ENCODE data around the gene CD44. TPM values are rescaled to one million over a fixed set of nuclear protein-coding genes. Genes with fewer than 3 reads are reported as not detected.

The CD44 gene
- total and polyA plus RNA-seq, 5 donors from 2014 or later: 441 to 1,181 (median 497) TPM

DNA sequence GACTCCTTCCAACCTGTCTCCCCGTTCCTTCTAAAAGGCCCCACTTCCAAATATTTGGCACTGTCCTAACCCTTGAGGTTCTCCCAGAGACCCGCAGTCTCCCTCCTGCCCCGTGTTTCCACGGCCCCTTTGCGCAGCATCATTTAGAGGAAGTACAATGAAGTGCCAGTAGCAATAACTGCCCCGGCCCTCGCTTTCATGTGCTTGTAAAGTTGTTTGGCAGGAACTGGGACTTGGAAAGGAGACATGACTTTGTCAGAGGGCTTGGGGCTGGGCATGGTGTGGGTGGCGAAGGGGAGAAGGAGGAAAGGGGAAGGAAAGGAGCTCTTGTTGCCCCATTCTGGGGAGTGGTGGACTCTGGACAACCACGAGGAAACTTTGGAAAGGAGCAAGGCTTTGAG is 2.6 kb downstream of the CD44 start:
- Mint-ChIP-seq H3K4me1 (peaks cover 23 to 74% (median 55%) of the 10 kb centered on the region in 4 donors), H3K36me3 (peaks cover 43% of the 10 kb centered on the region)

DNA sequence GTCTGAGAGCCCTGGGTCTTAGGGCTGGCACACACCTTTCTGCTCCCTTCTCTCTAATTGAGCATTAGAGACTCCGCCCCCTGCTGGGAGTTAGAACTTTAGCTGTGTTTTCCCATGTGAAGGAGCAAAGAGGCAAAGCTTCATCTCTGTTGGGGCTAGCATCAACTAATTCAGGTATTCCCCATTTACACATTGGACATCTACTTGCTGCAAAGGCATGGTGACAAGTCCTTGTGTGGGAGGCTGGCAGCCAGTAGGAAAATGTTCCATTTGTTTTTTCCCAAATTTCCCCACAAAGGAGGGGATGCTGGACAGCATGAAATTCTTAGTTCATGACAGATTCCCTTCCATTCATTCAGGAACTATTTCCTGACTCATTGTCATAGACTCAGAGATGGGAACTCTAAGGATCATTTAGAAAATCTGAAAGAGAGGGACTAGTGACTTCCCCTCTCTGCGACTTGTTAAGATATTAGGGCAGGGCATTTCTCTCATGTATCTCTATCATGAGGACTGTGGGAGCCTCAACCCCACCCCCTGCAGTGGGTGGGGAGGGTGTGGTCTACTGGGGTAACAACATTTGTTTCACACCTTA is 3.6 kb downstream of the CD44 start:
- Mint-ChIP-seq H3K4me1 (peaks cover 18 to 78% (median 57%) of the 10 kb centered on the region in 4 donors), H3K4me3 (peak overlapping the region; percentile 94 to 99 (median 96)), H3K27me3 (no peaks in the 10 kb centered on the region), H3K9me3 (peaks cover 0 to 3% (median 0%) of the 10 kb centered on the region in 7 donors), H3K36me3 (peaks cover 49% of the 10 kb centered on the region), H3K27ac (peak overlapping the region; percentile 90 to 100 (median 99))
- H3K27me3 ChIP-seq (ENCODE audit: control insufficient read depth, insufficient read depth, low read length): no peaks in the 10 kb centered on the region
- peak overlapping the region; percentile 91 for H3K27ac ChIP-seq (ENCODE audit: insufficient read depth, low read length, poor library complexity, severe bottlenecking)
- H3K36me3 ChIP-seq (ENCODE audit: control insufficient read depth, insufficient read depth, low read length): peaks cover 15% of the 10 kb centered on the region
- no peaks in the 10 kb centered on the region for H3K9me3 ChIP-seq (ENCODE audit: control insufficient read depth in 2 of 2, low read length in 2 of 2)
- H3K4me1 ChIP-seq (ENCODE audit: control insufficient read depth, insufficient read depth, low read length, poor library complexity, severe bottlenecking): peaks cover 78% of the 10 kb centered on the region
- peak overlapping the region; percentile 100 for H3K4me3 ChIP-seq (ENCODE audit: low read depth, low read length)
- peak in 1 of 3 donors; percentile 78 for DNase-seq
- no peak for ATAC-seq (ENCODE audit: low read depth in 2 of 2)

More for the DNA sequence above, 2.6 kb downstream of the CD44 start:
- DNase-seq (peak in 1 of 3 donors; percentile 61), ATAC-seq (ENCODE audit: low read depth in 2 of 2) (no peak)
- peaks cover 10% of the 10 kb centered on the region for H3K36me3 ChIP-seq (ENCODE audit: control insufficient read depth, insufficient read depth, low read length)
- H3K9me3 ChIP-seq (ENCODE audit: control insufficient read depth in 2 of 2, low read length in 2 of 2): no peaks in the 10 kb centered on the region
- H3K27me3 ChIP-seq (ENCODE audit: control insufficient read depth, insufficient read depth, low read length): no peaks in the 10 kb centered on the region
- Mint-ChIP-seq H3K27me3 (no peaks in the 10 kb centered on the region), H3K4me3 (peak overlapping the region; percentile 94 to 99 (median 96)), H3K9me3 (peaks cover 0 to 3% (median 0%) of the 10 kb centered on the region in 7 donors), H3K27ac (peak overlapping the region; percentile 99 to 100 (median 99))
- H3K4me3 ChIP-seq (ENCODE audit: low read depth, low read length): peak overlapping the region; percentile 100
- H3K4me1 ChIP-seq (ENCODE audit: control insufficient read depth, insufficient read depth, low read length, poor library complexity, severe bottlenecking): peaks cover 73% of the 10 kb centered on the region
- peak overlapping the region; percentile 91 for H3K27ac ChIP-seq (ENCODE audit: insufficient read depth, low read length, poor library complexity, severe bottlenecking)

DNA sequence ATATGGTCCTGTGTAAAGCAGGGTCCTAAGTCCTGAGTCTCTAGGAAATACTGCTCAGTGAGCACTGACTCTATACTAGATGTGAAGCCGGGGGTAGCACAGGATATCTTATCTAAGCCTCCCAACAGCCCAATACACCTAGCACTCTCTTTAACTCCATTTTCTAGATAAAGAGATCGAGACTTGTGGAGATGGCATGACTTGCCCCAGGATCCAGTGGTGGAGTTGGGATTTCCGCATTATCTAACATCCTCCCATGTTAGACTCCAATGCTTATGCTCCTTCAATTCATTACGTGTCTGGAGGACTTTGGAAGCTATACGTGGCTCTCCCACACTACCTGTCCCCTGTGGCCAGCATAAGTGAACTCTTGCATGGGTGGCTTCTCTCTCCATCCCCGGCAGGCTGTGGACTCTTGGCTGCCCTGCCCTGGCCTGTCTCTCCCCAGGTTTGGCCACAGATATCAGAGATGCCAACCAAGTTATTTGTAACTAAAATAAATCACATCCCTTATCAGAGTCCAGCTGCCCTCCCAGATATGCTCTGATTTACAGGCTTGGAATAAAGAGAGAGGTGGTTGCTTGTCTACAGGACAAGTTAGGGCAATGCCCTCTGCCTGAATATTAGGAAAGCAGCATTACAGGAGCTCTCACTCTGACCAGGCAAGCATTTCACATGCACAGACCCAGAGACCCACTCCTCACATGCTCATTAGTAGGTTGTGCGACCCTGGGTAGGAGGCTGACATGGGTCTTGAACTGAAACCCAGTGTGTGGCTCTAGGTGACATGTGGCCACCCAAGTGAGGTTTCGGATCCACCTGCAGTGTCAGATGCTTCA is 4.5 kb downstream of the CD44 start:
- H3K27ac Mint-ChIP-seq: peak overlapping the region; percentile 93 to 100 (median 97)
- peaks cover 55% of the 10 kb centered on the region for H3K36me3 Mint-ChIP-seq
- H3K9me3 Mint-ChIP-seq: no peaks in the 10 kb centered on the region
- Histone ChIP-seq H3K4me3 (ENCODE audit: low read depth, low read length) (peak overlapping the region; percentile 100), H3K4me1 (ENCODE audit: control insufficient read depth, insufficient read depth, low read length, poor library complexity, severe bottlenecking) (peaks cover 78% of the 10 kb centered on the region), H3K27me3 (ENCODE audit: control insufficient read depth, insufficient read depth, low read length) (no peaks in the 10 kb centered on the region), H3K36me3 (ENCODE audit: control insufficient read depth, insufficient read depth, low read length) (peaks cover 20% of the 10 kb centered on the region), H3K9me3 (ENCODE audit: control insufficient read depth in 2 of 2, low read length in 2 of 2) (no peaks in the 10 kb centered on the region), H3K27ac (ENCODE audit: insufficient read depth, low read length, poor library complexity, severe bottlenecking) (peak overlapping the region; percentile 91)
- no peaks in the 10 kb centered on the region for H3K27me3 Mint-ChIP-seq
- DNase-seq: no peak
- no peak for ATAC-seq (ENCODE audit: low read depth in 2 of 2)
- H3K4me1 Mint-ChIP-seq: peaks cover 19 to 78% (median 57%) of the 10 kb centered on the region in 4 donors
- peak overlapping the region; percentile 94 to 99 (median 96) for H3K4me3 Mint-ChIP-seq

- H3K9me3 ChIP-seq (ENCODE audit: control insufficient read depth in 2 of 2, low read length in 2 of 2): no peaks in the 10 kb centered on the region
- H3K4me3 ChIP-seq (ENCODE audit: low read depth, low read length): peak overlapping the region; percentile 100
- H3K36me3 Mint-ChIP-seq: peaks cover 61% of the 10 kb centered on the region
- peak; percentile 44 to 88 (median 68) for DNase-seq
- H3K27ac ChIP-seq (ENCODE audit: insufficient read depth, low read length, poor library complexity, severe bottlenecking): peak overlapping the region; percentile 91
- peaks cover 27 to 81% (median 64%) of the 10 kb centered on the region in 4 donors for H3K4me1 Mint-ChIP-seq
- no peaks in the 10 kb centered on the region for H3K9me3 Mint-ChIP-seq
- H3K27ac Mint-ChIP-seq: peak overlapping the region; percentile 93 to 100 (median 97)
- no peaks in the 10 kb centered on the region for H3K27me3 Mint-ChIP-seq
- peak; percentile 50 to 52 for ATAC-seq (ENCODE audit: low read depth in 2 of 2)
- no peaks in the 10 kb centered on the region for H3K27me3 ChIP-seq (ENCODE audit: control insufficient read depth, insufficient read depth, low read length)
- peak overlapping the region; percentile 94 to 99 (median 96) for H3K4me3 Mint-ChIP-seq
- peaks cover 82% of the 10 kb centered on the region for H3K4me1 ChIP-seq (ENCODE audit: control insufficient read depth, insufficient read depth, low read length, poor library complexity, severe bottlenecking)
- H3K36me3 ChIP-seq (ENCODE audit: control insufficient read depth, insufficient read depth, low read length): peaks cover 27% of the 10 kb centered on the region
These were observed 5.3 kb downstream of the CD44 start for GRCh38 chr11:35144136-35144741.

GRCh38 chr11:35144806-35145205 is 5.8 kb downstream of the CD44 start:
- H3K4me3 Mint-ChIP-seq: peak overlapping the region; percentile 94 to 99 (median 96)
- Histone ChIP-seq H3K36me3 (ENCODE audit: control insufficient read depth, insufficient read depth, low read length) (peaks cover 32% of the 10 kb centered on the region), H3K4me3 (ENCODE audit: low read depth, low read length) (peak overlapping the region; percentile 100)

DNA sequence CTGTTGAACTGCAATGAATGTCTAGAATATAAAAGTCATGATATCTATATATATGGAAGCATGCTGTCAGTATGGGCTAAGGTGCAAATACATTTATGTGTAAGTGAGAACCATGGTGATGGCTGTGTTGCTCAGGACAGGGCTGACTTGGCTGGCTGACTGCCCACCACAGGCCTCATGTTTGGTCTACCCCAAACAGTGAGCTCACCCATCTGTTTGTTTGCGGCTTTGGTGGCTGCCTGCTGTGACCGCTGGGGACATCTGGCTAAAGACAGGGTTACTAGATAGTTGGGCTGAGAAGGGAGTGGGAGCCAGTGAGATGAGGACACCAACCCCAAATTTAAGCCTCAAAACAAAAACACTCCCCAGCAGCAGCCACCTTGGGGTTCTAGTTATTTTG is 6.3 kb downstream of the CD44 start:
- no peaks in the 10 kb centered on the region for H3K9me3 ChIP-seq (ENCODE audit: control insufficient read depth in 2 of 2, low read length in 2 of 2)
- no peaks in the 10 kb centered on the region for H3K27me3 ChIP-seq (ENCODE audit: control insufficient read depth, insufficient read depth, low read length)
- Mint-ChIP-seq H3K27me3 (no peaks in the 10 kb centered on the region), H3K4me1 (peaks cover 32 to 89% (median 73%) of the 10 kb centered on the region in 4 donors), H3K27ac (peak overlapping the region; percentile 91 to 100 (median 97)), H3K4me3 (peak overlapping the region; percentile 94 to 99 (median 96)), H3K36me3 (peaks cover 66% of the 10 kb centered on the region), H3K9me3 (no peaks in the 10 kb centered on the region)
- H3K27ac ChIP-seq (ENCODE audit: insufficient read depth, low read length, poor library complexity, severe bottlenecking): peak overlapping the region; percentile 91
- H3K4me3 ChIP-seq (ENCODE audit: low read depth, low read length): peak overlapping the region; percentile 100
- peaks cover 91% of the 10 kb centered on the region for H3K4me1 ChIP-seq (ENCODE audit: control insufficient read depth, insufficient read depth, low read length, poor library complexity, severe bottlenecking)
- H3K36me3 ChIP-seq (ENCODE audit: control insufficient read depth, insufficient read depth, low read length): peaks cover 36% of the 10 kb centered on the region
- ATAC-seq (ENCODE audit: low read depth in 2 of 2): no peak
- no peak for DNase-seq

More at GRCh38 chr11:35144806-35145205, 5.8 kb downstream of the CD44 start:
- H3K9me3 Mint-ChIP-seq: no peaks in the 10 kb centered on the region
- Histone ChIP-seq H3K27ac (ENCODE audit: insufficient read depth, low read length, poor library complexity, severe bottlenecking) (peak overlapping the region; percentile 91), H3K9me3 (ENCODE audit: control insufficient read depth in 2 of 2, low read length in 2 of 2) (no peaks in the 10 kb centered on the region), H3K4me1 (ENCODE audit: control insufficient read depth, insufficient read depth, low read length, poor library complexity, severe bottlenecking) (peaks cover 88% of the 10 kb centered on the region), H3K27me3 (ENCODE audit: control insufficient read depth, insufficient read depth, low read length) (no peaks in the 10 kb centered on the region)
- H3K36me3 Mint-ChIP-seq: peaks cover 66% of the 10 kb centered on the region
- DNase-seq: no peak
- ATAC-seq (ENCODE audit: low read depth in 2 of 2): no peak
- no peaks in the 10 kb centered on the region for H3K27me3 Mint-ChIP-seq
- peak overlapping the region; percentile 91 to 100 (median 97) for H3K27ac Mint-ChIP-seq
- peaks cover 32 to 85% (median 70%) of the 10 kb centered on the region in 4 donors for H3K4me1 Mint-ChIP-seq

- peak overlapping the region; percentile 91 for H3K27ac ChIP-seq (ENCODE audit: insufficient read depth, low read length, poor library complexity, severe bottlenecking)
- H3K4me3 ChIP-seq (ENCODE audit: low read depth, low read length): peak overlapping the region; percentile 100
- Mint-ChIP-seq H3K27me3 (no peaks in the 10 kb centered on the region), H3K9me3 (no peaks in the 10 kb centered on the region), H3K36me3 (peaks cover 69% of the 10 kb centered on the region), H3K4me1 (peaks cover 32 to 96% (median 80%) of the 10 kb centered on the region in 4 donors), H3K27ac (peak overlapping the region; percentile 91 to 100 (median 97)), H3K4me3 (peak overlapping the region; percentile 94 to 99 (median 96))
- no peaks in the 10 kb centered on the region for H3K9me3 ChIP-seq (ENCODE audit: control insufficient read depth in 2 of 2, low read length in 2 of 2)
- peaks cover 94% of the 10 kb centered on the region for H3K4me1 ChIP-seq (ENCODE audit: control insufficient read depth, insufficient read depth, low read length, poor library complexity, severe bottlenecking)
- peak; percentile 35 to 42 for ATAC-seq (ENCODE audit: low read depth in 2 of 2)
- H3K27me3 ChIP-seq (ENCODE audit: control insufficient read depth, insufficient read depth, low read length): no peaks in the 10 kb centered on the region
- peaks cover 36% of the 10 kb centered on the region for H3K36me3 ChIP-seq (ENCODE audit: control insufficient read depth, insufficient read depth, low read length)
- peak in 2 of 3 donors; percentile 53 to 82 for DNase-seq
These were observed 7.1 kb downstream of the CD44 start for GRCh38 chr11:35146074-35146521.

All from CD4-positive, CD25-positive, alpha-beta regulatory T cell (primary cell).